ENCODE results near the gene PLCB4. TPM values are rescaled to one million over a fixed set of nuclear protein-coding genes. Genes with fewer than 3 reads are reported as not detected.

PLCB4 gene
- total RNA-seq, 2 experiments from 2014 or later, result not detected

GRCh38 chr20:9518576-9519175 is 449.8 kb downstream of the PLCB4 start:
- ChIA-PET CTCF (ENCODE audit: unreplicated experiment) (no interaction called here), POLR2A (no interaction called here)
- no peak for DNase-seq (ENCODE audit: low spot score)
- intact Hi-C loops (cut with micrococcal nuclease; ENCODE audit: unreplicated experiment), result no loop called here
- no TSS peak for BruUV-seq (replicated peaks)
- H3K4me3 ChIP-seq (ENCODE audit: low read depth, low read length, poor library complexity, severe bottlenecking), result no peak overlapping the region
- no peaks in the 10 kb centered on the region for H4K20me1 ChIP-seq (ENCODE audit: insufficient read depth, low read length)
- no peaks in the 10 kb centered on the region for H3K4me1 ChIP-seq (ENCODE audit: insufficient read depth, low read length, poor library complexity, severe bottlenecking)
- no peaks in the 10 kb centered on the region for H3K9me3 ChIP-seq (ENCODE audit: low read length)
- H3K79me2 ChIP-seq (ENCODE audit: insufficient read depth, low read depth, low read length), result no peaks in the 10 kb centered on the region
- no peak overlapping the region for H3K27ac ChIP-seq (ENCODE audit: low read depth, low read length, poor library complexity, severe bottlenecking)
- TF ChIP-seq CTCF (conservative IDR thresholded peaks at IDR 0.05; ENCODE audit: low read length) (no peak), EZH2phosphoT487 (IDR thresholded peaks at IDR 0.05; ENCODE audit: borderline replicate concordance, low read depth, low read length) (no peak)
- no peaks in the 10 kb centered on the region for H3K36me3 ChIP-seq (ENCODE audit: insufficient read depth, low read length)
- no peaks in the 10 kb centered on the region for H3K9me2 ChIP-seq (ENCODE audit: insufficient read depth, low read length)
- no peak overlapping the region for H2AFZ ChIP-seq (ENCODE audit: low read length)
- no peak overlapping the region for H3K4me2 ChIP-seq (ENCODE audit: low read length)

GRCh38 chr20:9520086-9520485 is 451.2 kb downstream of the PLCB4 start:
- H4K20me1 ChIP-seq (ENCODE audit: insufficient read depth, low read length), result no peaks in the 10 kb centered on the region
- no peaks in the 10 kb centered on the region for H3K79me2 ChIP-seq (ENCODE audit: insufficient read depth, low read depth, low read length)
- no TSS peak for BruUV-seq (replicated peaks)
- POLR2A ChIA-PET, result interaction anchor here (0.5 kb wide), 1 partner anchor 619 kb away, joined by 3 read pairs; no protein-coding TSS in a partner anchor
- DNase-seq (ENCODE audit: low spot score), result no peak
- TF ChIP-seq EZH2phosphoT487 (IDR thresholded peaks at IDR 0.05; ENCODE audit: borderline replicate concordance, low read depth, low read length) (no peak), CTCF (conservative IDR thresholded peaks at IDR 0.05; ENCODE audit: low read length) (no peak)
- no peak overlapping the region for H3K27ac ChIP-seq (ENCODE audit: low read depth, low read length, poor library complexity, severe bottlenecking)
- no peaks in the 10 kb centered on the region for H3K9me3 ChIP-seq (ENCODE audit: low read length)
- H2AFZ ChIP-seq (ENCODE audit: low read length), result no peak overlapping the region
- intact Hi-C loops (cut with micrococcal nuclease; ENCODE audit: unreplicated experiment), result no loop called here
- no peaks in the 10 kb centered on the region for H3K36me3 ChIP-seq (ENCODE audit: insufficient read depth, low read length)
- no peaks in the 10 kb centered on the region for H3K4me1 ChIP-seq (ENCODE audit: insufficient read depth, low read length, poor library complexity, severe bottlenecking)
- H3K4me3 ChIP-seq (ENCODE audit: low read depth, low read length, poor library complexity, severe bottlenecking), result no peak overlapping the region
- CTCF ChIA-PET (ENCODE audit: unreplicated experiment), result no interaction called here
- H3K4me2 ChIP-seq (ENCODE audit: low read length), result no peak overlapping the region
- H3K9me2 ChIP-seq (ENCODE audit: insufficient read depth, low read length), result no peaks in the 10 kb centered on the region

- Histone ChIP-seq H3K79me2 (ENCODE audit: insufficient read depth, low read depth, low read length) (no peaks in the 10 kb centered on the region), H3K27ac (ENCODE audit: low read depth, low read length, poor library complexity, severe bottlenecking) (no peak overlapping the region), H3K4me1 (ENCODE audit: insufficient read depth, low read length, poor library complexity, severe bottlenecking) (no peaks in the 10 kb centered on the region), H3K36me3 (ENCODE audit: insufficient read depth, low read length) (no peaks in the 10 kb centered on the region), H2AFZ (ENCODE audit: low read length) (no peak overlapping the region), H3K9me3 (ENCODE audit: low read length) (no peaks in the 10 kb centered on the region), H3K4me2 (ENCODE audit: low read length) (no peak overlapping the region), H3K9me2 (ENCODE audit: insufficient read depth, low read length) (no peaks in the 10 kb centered on the region), H4K20me1 (ENCODE audit: insufficient read depth, low read length) (no peaks in the 10 kb centered on the region), H3K4me3 (ENCODE audit: low read depth, low read length, poor library complexity, severe bottlenecking) (no peak overlapping the region)
- ChIA-PET POLR2A (no interaction called here), CTCF (ENCODE audit: unreplicated experiment) (no interaction called here)
- intact Hi-C loops (cut with micrococcal nuclease; ENCODE audit: unreplicated experiment), result no loop called here
- no TSS peak for BruUV-seq (replicated peaks)
- TF ChIP-seq EZH2phosphoT487 (IDR thresholded peaks at IDR 0.05; ENCODE audit: borderline replicate concordance, low read depth, low read length) (no peak), CTCF (conservative IDR thresholded peaks at IDR 0.05; ENCODE audit: low read length) (no peak)
- DNase-seq (ENCODE audit: low spot score), result no peak
Observed at GRCh38 chr20:9523636-9524035, 454.7 kb downstream of the PLCB4 start.

All from OCI-LY7 (cell line).